ENCODE data around the gene PDP2. TPM values are rescaled to one million over a fixed set of nuclear protein-coding genes. Genes with fewer than 3 reads are reported as not detected.
A peak's percentile ranks its signal among the peaks of the same experiment; 100 is the strongest.

Gene PDP2
- total and polyA plus RNA-seq, 9 of the 15 experiments (the other 6 are each of a cell fraction or from before 2014, with no cell fraction given) = 2.5 to 24.3 (median 7.2) TPM

DNA sequence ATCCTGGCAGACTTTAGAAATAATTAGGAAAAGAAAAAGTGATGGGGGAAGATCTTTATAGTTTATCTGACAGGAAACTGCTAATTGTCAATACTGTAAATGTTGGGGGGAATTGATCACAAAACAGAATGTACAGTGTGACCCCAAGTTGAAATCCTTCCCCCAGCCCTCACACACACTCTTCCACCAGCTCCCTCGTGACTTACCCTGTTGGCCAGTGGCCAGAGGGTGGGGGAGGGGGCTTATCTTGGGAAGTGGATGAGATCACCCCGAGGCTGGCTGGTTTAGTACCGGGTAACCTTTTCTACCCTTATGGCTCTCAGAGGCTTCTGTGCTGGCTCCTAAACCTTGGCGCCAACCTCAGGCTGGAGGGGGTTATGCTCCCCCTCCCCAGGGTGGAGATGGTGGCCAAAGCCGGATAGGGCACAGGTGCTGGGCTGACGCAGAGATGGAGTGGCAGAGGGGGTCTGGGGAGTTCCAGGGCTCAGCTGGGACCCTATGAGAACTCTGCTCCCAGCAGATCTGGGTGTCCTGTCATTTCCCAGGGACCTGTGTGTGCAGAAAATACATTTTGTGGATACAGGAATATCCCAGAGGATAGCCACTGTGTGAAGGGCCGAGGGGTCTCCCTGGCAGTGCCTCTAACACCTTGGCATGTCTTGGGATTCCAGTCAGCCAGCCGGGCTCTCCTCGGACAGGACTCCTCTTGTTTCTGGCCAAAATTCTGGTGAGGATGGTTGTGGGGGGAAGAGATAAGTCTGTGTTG, 19.8 kb downstream of the PDP2 start (continued):
- TF ChIP-seq, protein P1, sequence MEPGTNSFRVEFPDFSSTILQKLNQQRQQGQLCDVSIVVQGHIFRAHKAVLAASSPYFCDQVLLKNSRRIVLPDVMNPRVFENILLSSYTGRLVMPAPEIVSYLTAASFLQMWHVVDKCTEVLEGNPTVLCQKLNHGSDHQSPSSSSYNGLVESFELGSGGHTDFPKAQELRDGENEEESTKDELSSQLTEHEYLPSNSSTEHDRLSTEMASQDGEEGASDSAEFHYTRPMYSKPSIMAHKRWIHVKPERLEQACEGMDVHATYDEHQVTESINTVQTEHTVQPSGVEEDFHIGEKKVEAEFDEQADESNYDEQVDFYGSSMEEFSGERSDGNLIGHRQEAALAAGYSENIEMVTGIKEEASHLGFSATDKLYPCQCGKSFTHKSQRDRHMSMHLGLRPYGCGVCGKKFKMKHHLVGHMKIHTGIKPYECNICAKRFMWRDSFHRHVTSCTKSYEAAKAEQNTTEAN (CRISPR knock-in tag; IDR thresholded peaks at IDR 0.05) = no peak
- TF ChIP-seq ZNF695 (CRISPR knock-in tag; IDR thresholded peaks at IDR 0.05) (no peak), RAD21 (CRISPR knock-in tag; conservative IDR thresholded peaks at IDR 0.05 in 1 of 2, IDR thresholded peaks at IDR 0.05 in 1 of 2) (peak; percentile 12 to 33; a peak in 2 of 4 replicates), RFX5 (IDR thresholded peaks at IDR 0.05; ENCODE audit: low read depth, low read length) (no peak), RB1 (IDR thresholded peaks at IDR 0.05; ENCODE audit: low read depth) (no peak), NEUROD1 (IDR thresholded peaks at IDR 0.05; ENCODE audit: borderline replicate concordance, low read depth, low read length, partially characterized antibody) (peak; percentile 79), TCF7 (IDR thresholded peaks at IDR 0.05; ENCODE audit: borderline replicate concordance) (no peak), XRCC3 (IDR thresholded peaks at IDR 0.05) (no peak), BHLHE40 (IDR thresholded peaks at IDR 0.05; ENCODE audit: low read length) (peak; percentile 97), DMBX1 (CRISPR knock-in tag; IDR thresholded peaks at IDR 0.05; ENCODE audit: borderline replicate concordance) (0 out of 2 replicates have a peak, but pooled peaks have one; percentile 9), ETS1 (conservative IDR thresholded peaks at IDR 0.05; ENCODE audit: control insufficient read depth, low read depth, low read length) (no peak), CHD7 (IDR thresholded peaks at IDR 0.05; ENCODE audit: low read depth, low read length) (no peak)

Measured in K562 (cell line).